Stromal cell of bone marrow (primary cell): ENCODE results near the gene POU2F1.

Experiments
- DNase-seq: peaks from one replicate; pipeline ENCODE4 v3.0.0-alpha.2; 2012; ENCODE audit warnings: low read depth

The POU2F1 gene

DNA sequence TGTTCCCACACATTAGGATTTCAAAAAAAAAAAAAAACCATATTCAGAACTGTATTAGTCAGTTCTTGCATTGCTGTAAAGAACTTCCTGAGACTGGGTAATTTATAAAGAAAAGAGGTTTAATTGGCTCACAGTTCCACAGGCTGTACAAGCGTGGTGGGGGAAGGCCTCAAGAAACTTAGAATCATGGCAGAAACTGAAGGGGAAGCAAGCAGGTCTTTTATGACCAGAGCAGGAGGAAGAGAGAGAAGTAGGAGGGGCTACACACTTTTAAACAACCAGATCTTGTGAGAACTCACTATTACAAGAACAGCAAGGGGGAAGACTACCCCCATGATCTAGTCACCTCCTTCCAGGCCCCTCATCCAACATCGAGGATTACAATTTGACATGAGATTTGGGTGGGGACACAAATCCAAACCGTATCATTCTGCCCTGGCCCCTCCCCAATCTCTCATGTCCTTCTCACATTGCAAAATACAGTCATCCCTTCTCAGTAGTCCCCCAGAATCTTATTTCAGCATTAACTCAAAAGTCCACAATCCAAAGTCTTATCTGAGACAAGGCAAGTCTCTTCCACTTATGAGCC lies 51.8 kb downstream of the POU2F1 start:
- DNase-seq = no peak

DNA sequence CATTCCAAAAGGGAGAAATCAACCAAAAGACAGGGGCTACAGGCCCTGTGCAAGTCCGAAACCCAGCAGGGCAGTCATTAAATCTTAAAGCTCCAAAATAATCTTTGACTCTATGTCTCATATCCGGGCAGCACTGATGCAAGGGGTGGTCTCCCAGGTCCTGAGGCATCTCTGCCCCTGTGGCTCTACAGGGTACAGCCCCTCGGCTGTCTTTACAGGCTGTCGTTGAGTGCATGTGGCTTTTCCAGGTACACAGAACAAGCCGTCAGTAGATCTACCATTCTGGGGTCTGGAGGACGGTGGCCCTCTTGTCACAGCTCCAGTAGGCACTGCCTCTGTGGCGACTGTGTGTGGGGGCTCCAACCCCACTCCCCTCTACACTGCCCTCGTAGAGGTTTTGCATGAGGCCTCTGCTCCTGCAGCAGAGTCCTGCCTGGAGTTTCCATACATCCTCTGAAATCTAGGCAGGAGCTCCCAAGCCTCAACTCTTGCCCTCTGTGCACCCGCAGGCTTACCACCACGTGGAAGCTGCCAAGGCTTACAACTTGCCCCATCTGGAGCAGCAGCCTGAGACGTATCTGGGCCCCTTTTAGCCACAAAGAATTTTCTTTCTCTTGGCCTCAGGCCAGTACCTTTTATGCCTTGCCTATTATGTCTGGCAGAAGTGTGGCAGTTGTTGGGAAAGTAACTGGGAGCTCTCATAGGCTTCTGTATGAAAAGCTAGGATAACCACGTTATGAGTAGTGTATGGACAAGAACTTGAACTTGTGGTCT lies 52.5 kb downstream of the POU2F1 start:
- peak; percentile 28 for DNase-seq

DNA sequence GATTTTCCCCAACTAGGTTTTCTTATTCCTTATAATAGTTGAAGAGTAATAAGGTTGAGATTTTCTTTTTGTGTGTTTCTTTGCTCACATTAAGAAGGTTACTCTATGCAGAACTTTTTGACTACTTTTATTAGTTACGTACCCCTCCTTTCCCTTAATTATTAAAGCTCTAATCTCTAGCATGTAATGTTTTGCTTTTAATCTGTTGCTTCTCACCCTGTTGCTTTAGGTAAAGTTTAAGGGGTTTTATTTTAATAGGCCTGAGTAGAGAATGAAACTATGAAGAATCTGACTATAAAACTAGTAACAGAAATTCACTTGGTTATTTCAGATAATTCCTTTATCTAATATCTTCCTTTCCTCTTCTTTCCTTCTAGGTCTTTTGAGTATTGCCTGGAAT lies 53.4 kb downstream of the POU2F1 start:
- DNase-seq = no peak

DNA sequence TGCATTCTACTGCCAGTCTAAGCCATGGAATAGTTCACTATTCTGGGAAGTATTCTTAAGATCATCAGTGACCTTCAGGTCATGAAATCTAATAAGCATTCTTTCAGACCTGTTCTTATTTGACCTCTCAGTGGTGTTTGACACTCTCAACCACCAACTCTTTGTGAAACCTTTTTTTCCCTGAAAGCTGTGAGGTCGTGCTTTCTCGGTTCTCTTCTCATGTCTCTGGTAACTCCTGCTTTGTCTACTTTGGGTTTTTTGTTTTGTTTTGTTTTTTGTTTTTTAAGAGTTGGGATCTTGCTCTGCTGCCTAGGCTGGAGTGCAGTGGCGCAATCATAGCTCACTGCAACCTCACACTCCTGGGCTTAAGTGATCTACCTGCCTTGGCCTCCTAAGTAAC lies 56.3 kb downstream of the POU2F1 start:
- DNase-seq = no peak

DNA sequence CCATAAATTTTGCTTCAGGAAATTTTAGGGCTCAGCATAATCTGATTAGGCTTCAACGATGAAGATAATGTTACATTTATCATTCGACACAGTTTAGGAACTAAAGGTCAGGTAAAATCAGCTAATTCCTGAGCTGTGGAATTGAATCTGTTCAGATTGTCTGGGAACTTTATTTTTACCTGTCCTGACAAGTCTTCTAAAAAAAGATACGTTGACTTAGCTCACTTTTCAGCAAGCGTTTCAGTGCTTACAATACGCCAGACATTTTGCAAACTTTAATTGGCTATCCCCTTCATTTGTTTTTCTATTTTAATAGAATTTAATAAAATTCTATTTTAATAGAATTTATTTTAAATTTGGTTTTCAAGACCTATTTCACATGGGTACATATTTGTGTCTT lies 57.8 kb downstream of the POU2F1 start:
- DNase-seq = no peak

DNA sequence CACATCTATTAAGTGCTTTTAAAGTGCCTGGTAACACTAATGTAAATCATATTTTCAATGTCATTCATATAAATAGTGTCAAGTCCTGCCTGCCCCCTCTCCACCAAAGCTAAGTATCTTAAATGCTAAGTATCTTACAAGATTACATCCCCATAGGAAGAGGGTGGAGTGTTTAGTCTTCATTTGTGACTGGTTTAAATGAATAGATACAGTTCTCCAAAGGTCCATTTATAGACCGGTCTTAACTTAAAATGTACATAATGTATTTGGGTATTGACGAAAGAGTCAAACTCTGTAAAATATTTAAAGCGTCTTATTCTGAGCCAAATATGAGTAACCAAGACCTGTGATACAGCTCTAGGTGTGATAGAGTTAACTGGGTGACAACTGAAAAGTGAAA lies 60.2 kb downstream of the POU2F1 start:
- DNase-seq = no peak

DNA sequence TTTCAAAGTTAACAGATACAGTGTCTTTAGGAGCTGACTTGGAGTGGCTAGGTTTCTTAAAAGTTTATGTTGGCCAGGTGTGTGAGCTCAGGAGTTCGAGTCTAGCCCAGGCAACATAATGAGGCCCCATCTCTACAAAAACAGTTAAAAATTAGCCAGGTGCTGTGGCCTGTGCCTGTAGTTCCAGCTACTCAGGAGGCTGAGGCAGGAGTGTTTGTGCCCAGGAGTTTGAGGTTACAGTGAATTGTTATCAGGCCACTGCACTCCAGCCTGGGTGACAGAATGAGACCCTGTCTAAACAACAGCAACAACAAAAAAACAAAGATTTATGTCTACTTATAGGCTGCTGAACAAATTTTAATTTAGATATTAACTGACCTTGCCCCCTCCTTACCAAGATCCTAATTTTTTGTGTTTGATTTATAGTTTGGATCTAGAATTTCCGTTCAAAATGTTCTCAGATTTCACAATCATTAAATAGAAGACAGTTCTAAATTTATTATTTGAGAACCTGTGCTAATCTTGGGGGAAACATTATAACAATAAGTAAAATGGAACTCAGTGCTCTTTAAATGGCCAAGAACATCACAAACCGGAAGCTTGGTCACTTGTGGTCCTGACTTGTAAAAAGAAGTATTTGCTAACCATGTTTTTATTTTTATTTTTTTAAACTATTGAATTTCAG lies 67.8 kb downstream of the POU2F1 start:
- no peak for DNase-seq

DNA sequence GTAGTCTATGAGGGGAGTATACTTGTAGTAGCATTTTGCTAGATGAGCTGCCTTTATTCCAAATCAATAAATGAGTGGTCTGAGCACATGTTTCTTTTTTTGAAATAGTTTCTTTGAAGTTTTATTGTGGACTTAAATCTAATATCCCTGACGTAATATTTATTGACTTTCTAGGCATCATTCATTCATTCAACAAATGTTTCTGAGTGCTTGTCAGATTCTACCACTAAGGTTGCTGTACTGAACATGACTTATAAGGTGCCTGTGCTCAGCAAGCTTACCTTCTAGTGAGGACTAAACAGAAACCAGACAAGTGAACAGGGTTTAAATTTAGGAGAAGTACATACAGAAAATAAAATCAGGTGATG lies 68.4 kb downstream of the POU2F1 start:
- DNase-seq = no peak

DNA sequence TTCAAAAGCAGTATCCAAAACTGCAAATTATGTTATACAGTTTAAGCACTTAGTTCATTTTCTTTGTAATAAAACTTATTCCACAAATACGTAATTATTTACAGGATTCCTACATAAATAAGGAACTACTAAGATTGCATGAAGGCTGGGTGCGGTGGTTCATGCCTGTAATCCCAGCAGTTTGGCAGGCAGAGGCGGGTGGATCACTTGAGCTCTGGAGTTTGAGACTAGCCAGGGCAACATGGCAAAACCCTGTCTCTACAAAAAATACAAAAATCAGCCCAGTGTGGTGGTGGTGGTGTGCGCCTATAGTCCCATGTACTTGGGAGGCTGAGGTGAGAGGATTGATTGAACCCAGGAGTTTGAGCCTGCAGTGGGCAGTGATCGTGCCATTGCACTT lies 69.3 kb downstream of the POU2F1 start:
- DNase-seq = no peak

DNA sequence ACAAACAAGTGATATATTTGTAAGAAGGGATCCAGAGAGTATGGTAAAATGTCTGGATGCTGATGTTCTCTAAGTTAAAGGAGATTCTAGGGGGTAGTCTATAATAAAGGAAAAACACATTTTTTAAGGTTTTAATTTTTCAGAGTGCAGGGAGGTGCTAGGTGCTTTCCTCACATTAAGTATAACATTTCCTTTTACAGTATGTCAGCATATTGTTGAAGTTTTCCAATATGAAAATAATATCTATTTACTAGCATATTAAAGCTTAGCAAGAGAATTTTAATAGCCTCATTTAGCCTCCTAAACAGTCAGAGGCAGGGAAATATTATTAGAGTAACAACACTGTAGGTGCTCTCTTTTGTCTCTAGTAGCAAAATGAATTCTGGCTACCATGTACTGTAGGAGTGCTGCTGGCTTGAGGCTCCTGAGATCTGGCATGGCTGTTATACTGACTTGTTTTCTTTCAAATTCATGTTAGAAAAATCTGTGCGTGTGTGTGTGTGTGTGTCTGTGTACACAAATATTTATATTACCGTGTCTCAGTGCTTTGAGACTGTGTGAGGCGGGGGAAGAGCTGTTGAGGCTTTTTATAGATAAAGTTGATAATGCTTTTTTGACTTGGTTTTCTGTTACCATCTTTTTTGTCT lies 71.0 kb downstream of the POU2F1 start:
- no peak for DNase-seq

DNA sequence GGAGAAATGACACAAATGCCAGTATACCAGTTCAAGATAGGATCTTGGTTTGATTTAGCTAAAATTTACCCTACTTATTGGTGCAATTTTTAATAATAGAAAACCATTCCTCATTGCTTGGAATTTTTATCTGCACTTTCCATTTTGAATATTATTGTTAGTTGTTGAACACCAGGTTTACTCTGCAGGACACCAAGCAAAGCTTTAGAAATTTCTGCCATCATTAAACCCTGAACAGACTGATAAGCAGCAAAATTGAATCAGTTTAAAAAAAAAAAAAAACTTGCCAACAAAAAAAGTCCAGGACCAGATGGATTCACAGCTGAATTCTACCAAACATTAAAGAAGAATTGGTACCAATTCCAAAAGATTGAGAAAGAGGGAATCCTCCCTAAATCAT lies 71.5 kb downstream of the POU2F1 start:
- no peak for DNase-seq

DNA sequence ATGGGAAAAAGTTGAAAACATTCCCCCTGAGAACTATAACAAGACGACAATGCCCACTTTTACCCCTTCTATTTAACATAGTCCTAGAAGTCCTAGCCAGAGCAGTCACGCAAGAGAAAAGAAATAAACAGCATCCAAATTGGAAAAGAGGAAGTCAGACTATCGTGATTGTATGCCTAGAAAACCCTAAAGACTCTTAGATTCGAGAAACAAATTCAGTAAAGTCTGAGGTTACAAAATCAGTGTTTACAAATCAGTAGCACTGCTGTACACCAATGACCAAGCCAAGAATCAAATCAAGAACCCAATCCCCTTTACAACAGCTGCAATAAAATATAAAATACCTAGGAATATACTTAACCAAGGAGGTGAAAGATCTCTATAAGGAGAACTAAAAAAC lies 72.4 kb downstream of the POU2F1 start:
- no peak for DNase-seq

DNA sequence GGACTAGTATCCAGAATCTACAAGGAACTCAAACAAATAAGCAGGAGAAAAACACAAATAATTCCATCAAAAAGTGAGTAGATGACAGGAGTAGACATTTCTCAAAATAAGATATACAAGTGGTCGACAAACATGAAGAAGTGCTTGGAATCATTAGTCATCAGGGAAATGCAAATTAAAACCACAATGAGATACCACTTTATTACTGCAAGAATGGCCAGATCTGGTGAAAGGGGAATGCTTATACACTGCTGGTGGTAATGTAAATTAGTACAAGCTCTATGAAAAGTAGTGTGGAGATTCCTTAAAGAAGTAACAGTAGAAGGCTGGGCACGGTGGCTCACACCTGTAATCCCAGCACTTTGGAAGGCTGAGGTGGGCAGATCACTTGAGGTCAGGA lies 73.8 kb downstream of the POU2F1 start:
- no peak for DNase-seq

DNA sequence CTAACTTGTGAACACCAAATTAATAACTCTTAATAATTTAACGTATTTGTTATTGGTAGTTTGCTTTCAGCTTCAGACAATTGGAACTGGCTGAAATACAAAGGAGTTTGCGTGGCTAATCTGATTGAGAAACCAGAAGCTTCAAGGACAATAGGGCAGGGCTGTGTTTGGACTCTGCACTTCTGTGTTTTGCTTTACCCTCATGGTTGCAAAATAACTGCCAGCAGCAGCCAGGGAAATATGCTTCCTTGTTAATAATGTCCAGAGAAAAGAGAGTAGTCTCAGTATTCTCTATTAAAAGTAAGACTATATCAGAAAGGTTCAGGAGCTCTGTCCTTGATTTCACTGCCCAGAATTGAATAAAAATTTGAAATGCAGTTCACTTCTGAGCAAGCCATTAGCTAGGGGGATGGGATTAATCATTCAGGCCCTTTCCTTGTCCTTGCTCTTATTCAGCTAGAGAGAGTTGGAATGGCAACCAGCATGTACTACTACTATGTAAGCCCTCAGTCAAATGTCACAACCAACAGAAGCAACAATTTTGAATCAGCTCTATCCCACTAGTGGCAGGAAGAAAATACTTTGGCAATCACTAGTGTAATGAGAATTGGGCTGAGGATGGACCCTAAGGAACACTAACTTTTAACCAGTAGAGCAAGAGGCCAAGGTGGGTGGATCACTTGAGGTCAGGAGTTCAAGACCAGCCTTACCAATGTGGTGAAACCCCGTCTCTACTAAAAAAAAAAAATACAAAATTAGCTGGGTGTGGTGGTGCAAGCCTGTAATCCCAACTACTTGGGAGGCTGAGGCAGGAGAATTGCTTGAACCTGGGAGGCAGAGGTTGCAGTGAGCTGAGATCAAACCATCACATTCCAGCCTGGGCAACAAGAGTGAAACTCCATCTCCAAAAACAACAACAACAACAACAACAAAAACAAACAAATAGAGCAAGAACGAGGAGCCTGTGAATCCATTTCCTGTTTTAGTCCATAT lies 76.8 kb downstream of the POU2F1 start:
- DNase-seq = peak; percentile 2

DNA sequence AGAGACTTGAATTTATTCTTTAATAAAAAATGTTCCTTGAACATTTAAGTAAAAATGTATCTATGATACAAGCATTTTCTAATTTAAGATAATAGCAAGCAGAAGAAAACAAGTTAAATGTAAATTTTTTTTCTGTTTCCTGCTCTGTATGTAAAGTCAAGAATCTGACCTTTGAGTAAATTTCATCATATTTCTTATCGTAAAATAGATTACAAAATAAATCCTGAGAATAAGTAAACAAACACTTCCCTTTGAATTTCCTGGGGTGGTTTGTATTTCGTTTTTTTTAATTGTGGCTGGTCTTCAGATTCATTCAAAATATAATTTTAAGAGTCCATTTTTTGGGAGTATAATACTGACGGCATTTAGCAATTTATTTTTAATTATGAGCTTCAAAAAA lies 77.6 kb downstream of the POU2F1 start:
- no peak for DNase-seq

DNA sequence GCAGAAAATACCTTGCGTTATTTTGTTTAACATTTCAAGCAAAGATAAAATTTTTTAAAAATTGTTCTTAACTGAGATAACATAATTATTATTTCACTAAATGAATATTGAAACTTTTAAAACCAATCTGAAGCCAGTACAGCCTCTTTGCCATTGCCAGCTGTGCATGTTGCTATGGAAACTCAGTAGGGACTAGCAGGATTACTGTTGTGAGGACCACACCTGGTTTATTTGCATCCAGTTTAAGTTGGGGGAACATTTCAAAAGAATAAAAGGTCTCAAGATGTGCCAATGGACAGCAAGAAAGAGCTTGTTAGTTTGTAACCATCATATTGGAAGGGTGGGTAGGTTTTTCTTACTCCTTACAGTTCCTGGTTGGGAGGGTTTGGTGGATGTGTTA lies 80.7 kb downstream of the POU2F1 start:
- DNase-seq = no peak

DNA sequence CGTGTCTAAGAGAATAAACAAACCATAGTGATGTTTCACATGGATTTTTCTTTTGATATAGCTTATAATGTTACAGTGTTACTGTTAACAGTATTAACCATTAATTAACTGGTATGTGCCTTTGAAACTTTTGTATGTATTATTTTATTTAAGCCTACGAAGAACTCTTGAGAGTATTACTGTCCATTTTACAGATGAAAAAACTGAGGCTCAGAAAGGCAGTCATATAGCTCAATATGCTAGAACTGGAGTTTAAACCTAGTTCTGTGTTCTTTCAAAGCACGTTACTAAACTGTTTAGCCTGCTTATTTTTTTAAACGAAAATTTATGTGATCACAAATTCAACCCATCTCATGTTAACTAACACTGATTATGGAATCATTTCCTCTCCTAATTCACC lies 83.5 kb downstream of the POU2F1 start:
- no peak for DNase-seq

DNA sequence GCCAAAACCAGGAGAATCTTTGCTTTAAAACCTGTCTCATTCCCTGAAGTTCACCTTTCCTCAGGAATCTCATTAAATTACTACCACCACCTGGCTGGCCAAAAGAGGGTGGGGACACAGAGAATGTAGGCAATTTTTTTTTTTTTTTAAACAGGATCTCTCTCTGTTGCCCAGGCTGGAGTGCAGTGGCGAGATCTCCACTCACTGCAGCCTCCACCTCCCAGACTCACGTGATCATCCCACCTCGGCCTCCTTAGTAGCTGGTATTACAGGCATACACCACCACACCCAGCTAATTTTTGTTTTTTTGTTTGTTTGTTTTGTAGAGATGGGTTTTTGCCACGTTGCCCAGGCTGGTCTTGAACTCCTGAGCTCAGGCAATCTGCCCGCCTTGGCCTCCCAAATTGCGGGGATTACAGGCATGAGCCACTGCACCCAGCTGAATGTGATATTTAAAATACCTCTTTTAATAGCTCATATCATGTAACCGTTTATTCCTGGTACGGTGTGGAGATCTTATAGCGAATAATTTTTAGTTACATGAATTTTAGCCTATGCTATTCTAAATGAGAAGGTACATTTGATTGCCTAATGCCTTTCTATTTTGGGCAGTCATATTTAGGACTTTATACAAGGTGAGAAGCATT lies 84.5 kb downstream of the POU2F1 start:
- no peak for DNase-seq

DNA sequence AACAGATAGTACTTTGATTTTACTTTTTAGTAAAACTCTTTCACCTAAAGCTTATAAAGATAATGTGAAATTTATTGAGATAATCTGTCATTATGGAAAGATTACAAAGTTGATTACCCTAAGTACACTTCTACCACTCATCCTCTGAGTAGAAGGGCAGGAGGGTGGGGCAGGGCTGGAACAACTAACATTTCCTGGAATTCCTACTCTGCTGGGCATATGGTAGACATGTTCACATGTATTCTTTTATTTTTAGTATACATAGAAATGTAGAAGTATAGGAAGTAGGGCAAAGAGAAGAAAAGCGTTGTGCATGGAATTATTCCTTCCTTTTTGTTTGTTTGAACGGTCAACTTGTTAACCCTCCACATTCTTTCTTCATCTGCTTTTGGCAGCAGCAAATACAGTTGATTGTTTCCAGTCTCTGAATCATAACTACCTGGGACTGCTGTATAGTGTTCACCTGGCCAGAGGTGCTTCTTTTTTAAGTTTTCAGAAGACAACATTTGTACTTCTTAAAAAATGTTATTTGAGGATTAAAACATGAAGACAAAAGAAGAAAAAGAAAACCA lies 85.1 kb downstream of the POU2F1 start:
- DNase-seq = no peak

DNA sequence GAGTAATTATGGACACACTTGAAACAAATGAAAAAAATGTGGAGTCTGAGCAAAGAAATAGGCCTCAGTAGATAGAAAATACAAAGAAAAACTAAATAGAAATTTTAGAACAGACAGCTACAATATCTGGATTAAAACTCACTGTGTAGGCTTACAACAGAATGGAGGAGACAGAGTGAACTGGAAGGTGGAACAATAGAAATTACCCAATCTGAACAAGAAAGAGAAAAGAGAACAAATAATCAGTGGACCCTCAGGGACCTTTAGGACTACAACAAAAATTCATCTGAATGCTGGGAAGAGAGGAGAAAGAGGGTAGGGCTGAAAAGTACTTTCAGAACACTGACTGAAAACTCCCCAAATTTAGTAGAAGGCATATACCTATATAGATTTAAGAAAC lies 90.0 kb downstream of the POU2F1 start:
- DNase-seq = no peak

DNA sequence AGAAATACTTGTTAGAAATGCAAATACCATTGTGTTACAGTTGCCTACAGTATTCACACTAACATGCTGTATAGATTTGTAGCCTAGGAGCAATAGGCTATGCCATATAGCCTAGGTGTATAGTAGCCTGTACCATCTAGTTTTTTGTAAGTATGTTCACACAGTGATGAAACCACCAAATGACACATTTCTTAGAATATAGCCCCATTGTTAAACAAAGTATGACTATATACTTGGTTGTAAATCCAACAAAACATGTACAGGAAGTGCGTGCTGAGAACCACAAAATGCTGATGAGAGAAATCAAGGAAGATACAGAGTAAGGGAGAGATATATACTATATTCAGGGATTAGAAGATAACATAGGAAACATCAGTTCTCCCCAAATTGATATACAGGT lies 92.2 kb downstream of the POU2F1 start:
- DNase-seq = no peak
